ENCODE measurements around the gene MEGF9. TPM values are rescaled to one million over a fixed set of nuclear protein-coding genes. Genes with fewer than 3 reads are reported as not detected.
"Not testable (repeated sequence)": the region's sequence is repeated elsewhere in the genome, so short reads cannot be mapped to it uniquely, and the experiment has no call there.

The MEGF9 gene
- total and polyA plus RNA-seq, 2 of the 13 experiments (the other 11 are each of a cell fraction or from before 2014, with no cell fraction given): 3.1 to 3.3 TPM

DNA sequence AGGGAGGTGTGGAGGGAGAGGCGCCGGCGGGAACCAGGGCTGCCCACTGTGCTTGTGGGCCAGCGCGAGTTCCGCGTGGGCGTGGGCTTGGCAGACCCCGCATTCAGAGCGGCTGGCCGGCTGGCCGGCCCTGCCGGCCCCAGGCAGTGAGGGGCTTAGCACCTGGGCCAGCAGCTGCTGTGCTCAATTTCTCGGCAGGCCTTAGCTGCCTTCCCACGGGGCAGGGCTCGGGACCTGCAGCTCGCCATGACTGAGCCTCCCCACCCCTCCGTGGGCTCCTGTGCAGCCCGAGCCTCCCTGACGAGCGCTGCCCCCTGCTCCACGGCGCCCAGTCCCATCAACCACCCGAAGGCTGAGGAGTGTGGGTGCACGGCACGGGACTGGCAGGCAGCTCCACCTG, 32.1 kb upstream of the MEGF9 start:
- TF ChIP-seq, protein P1, sequence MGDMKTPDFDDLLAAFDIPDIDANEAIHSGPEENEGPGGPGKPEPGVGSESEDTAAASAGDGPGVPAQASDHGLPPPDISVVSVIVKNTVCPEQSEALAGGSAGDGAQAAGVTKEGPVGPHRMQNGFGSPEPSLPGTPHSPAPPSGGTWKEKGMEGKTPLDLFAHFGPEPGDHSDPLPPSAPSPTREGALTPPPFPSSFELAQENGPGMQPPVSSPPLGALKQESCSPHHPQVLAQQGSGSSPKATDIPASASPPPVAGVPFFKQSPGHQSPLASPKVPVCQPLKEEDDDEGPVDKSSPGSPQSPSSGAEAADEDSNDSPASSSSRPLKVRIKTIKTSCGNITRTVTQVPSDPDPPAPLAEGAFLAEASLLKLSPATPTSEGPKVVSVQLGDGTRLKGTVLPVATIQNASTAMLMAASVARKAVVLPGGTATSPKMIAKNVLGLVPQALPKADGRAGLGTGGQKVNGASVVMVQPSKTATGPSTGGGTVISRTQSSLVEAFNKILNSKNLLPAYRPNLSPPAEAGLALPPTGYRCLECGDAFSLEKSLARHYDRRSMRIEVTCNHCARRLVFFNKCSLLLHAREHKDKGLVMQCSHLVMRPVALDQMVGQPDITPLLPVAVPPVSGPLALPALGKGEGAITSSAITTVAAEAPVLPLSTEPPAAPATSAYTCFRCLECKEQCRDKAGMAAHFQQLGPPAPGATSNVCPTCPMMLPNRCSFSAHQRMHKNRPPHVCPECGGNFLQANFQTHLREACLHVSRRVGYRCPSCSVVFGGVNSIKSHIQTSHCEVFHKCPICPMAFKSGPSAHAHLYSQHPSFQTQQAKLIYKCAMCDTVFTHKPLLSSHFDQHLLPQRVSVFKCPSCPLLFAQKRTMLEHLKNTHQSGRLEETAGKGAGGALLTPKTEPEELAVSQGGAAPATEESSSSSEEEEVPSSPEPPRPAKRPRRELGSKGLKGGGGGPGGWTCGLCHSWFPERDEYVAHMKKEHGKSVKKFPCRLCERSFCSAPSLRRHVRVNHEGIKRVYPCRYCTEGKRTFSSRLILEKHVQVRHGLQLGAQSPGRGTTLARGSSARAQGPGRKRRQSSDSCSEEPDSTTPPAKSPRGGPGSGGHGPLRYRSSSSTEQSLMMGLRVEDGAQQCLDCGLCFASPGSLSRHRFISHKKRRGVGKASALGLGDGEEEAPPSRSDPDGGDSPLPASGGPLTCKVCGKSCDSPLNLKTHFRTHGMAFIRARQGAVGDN (CRISPR knock-in tag; IDR thresholded peaks at IDR 0.05): peak; percentile 24; the same call in 1 of the 2 replicates
- TF ChIP-seq, protein P2, sequence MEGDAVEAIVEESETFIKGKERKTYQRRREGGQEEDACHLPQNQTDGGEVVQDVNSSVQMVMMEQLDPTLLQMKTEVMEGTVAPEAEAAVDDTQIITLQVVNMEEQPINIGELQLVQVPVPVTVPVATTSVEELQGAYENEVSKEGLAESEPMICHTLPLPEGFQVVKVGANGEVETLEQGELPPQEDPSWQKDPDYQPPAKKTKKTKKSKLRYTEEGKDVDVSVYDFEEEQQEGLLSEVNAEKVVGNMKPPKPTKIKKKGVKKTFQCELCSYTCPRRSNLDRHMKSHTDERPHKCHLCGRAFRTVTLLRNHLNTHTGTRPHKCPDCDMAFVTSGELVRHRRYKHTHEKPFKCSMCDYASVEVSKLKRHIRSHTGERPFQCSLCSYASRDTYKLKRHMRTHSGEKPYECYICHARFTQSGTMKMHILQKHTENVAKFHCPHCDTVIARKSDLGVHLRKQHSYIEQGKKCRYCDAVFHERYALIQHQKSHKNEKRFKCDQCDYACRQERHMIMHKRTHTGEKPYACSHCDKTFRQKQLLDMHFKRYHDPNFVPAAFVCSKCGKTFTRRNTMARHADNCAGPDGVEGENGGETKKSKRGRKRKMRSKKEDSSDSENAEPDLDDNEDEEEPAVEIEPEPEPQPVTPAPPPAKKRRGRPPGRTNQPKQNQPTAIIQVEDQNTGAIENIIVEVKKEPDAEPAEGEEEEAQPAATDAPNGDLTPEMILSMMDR (CRISPR knock-in tag; IDR thresholded peaks at IDR 0.05): peak; percentile 46
- TF ChIP-seq STAG1 (CRISPR knock-in tag; IDR thresholded peaks at IDR 0.05): peak; percentile 45
- intact Hi-C loops (cut with micrococcal nuclease; ENCODE audit: unreplicated experiment); FAIRE-seq: not testable (repeated sequence)

More for the DNA sequence above, 32.1 kb upstream of the MEGF9 start:
- ATAC-seq; DNase-seq (ENCODE audit: low spot score); H3K9me3 ChIP-seq (ENCODE audit: low read length); H4K20me1 ChIP-seq (ENCODE audit: insufficient read depth, low read length); in situ Hi-C loops (cut with HindIII; ENCODE audit: extremely low pct_ligation_motif_present, low pct_unique_long_range_greater_than_20kb); CTCF ChIA-PET (ENCODE audit: low intra/inter-chr PET ratio, low total read pairs); BruUV-seq (replicated peaks); H3K27me3 ChIP-seq (ENCODE audit: control insufficient read depth in 1 of 2, insufficient read depth in 2 of 2, low read length in 2 of 2); H3K4me3 ChIP-seq (replicated peaks in 1 of 3; ENCODE audit: insufficient read depth in 1 of 3, low read depth in 2 of 3, low read length in 3 of 3); H3K9ac ChIP-seq (ENCODE audit: insufficient read depth, low read depth, low read length); H3K4me1 ChIP-seq (ENCODE audit: insufficient read depth, low read length); H3K4me2 ChIP-seq (ENCODE audit: low read depth, low read length); H3K27ac ChIP-seq (ENCODE audit: extremely low read length, insufficient read depth, low read length); H2AFZ ChIP-seq (ENCODE audit: low read length); H3K79me2 ChIP-seq (ENCODE audit: insufficient read depth, low read length); POLR2A ChIA-PET; H3K36me3 ChIP-seq (replicated peaks in 1 of 2; ENCODE audit: control insufficient read depth in 1 of 2, insufficient read depth in 2 of 2, low read length in 2 of 2): not testable (repeated sequence)
- 100% methylated on average over 3 of the region's 26 CpGs for WGBS (ENCODE audit: low lambda C conversion rate)
